Hepatocyte (in vitro differentiated cells): ENCODE measurements around the gene BTBD19. TPM values are rescaled to one million over a fixed set of nuclear protein-coding genes. Genes with fewer than 3 reads are reported as not detected.
"Not testable (repeated sequence)": the region's sequence is repeated elsewhere in the genome, so short reads cannot be mapped to it uniquely, and the experiment has no call there.

Source experiments
- DNase-seq: peaks from one replicate; pipeline ENCODE4 v3.0.0-alpha.2; 2016; ENCODE audit warnings: low spot score
- H2AFZ ChIP-seq: fragments of 200-600 bp; sonication (generic); 2 replicates; pipeline ENCODE4 v1.6.0; 2016; ENCODE audit warnings: antibody characterized with exemption, mild to moderate bottlenecking
- H3K27ac ChIP-seq: fragments of 200-600 bp; sonication (generic); 2 replicates; pipeline ENCODE4 v1.5.1; 2016; ENCODE audit warnings: mild to moderate bottlenecking
- H3K27me3 ChIP-seq: fragments of 200-600 bp; sonication (generic); 2 replicates; pipeline ENCODE4 v1.6.1; 2016
- H3K36me3 ChIP-seq: fragments of 200-600 bp; sonication (generic); replicated peaks from 2 replicates; pipeline ENCODE4 v1.5.1; 2016; ENCODE audit warnings: low read depth; ENCODE audit not compliant: insufficient read depth
- H3K4me1 ChIP-seq: fragments of 200-600 bp; sonication (generic); 2 replicates; pipeline ENCODE4 v1.5.1; 2016; ENCODE audit warnings: mild to moderate bottlenecking, moderate library complexity; ENCODE audit not compliant: insufficient read depth
- H3K4me2 ChIP-seq: fragments of 200-600 bp; sonication (generic); 2 replicates; pipeline ENCODE4 v1.6.0; 2016
- H3K4me3 ChIP-seq: fragments of 200-600 bp; sonication (generic); 2 replicates; pipeline ENCODE4 v1.5.1; 2016; ENCODE audit warnings: mild to moderate bottlenecking
- H3K79me2 ChIP-seq: fragments of 200-600 bp; sonication (generic); 2 replicates; pipeline ENCODE4 v1.6.0; 2017; ENCODE audit warnings: mild to moderate bottlenecking
- H3K9me2 ChIP-seq: fragments of 200-600 bp; sonication (generic); replicated peaks from 2 replicates; pipeline ENCODE4 v1.6.0; 2017; ENCODE audit warnings: mild to moderate bottlenecking; ENCODE audit not compliant: insufficient read depth
- H3K9me3 ChIP-seq: fragments of 200-600 bp; sonication (generic); 2 replicates; pipeline ENCODE4 v1.5.1; 2016; ENCODE audit warnings: low read depth, mild to moderate bottlenecking
- H4K20me1 ChIP-seq: fragments of 200-600 bp; sonication (generic); 2 replicates; pipeline ENCODE4 v1.6.0; 2016; ENCODE audit warnings: mild to moderate bottlenecking; ENCODE audit not compliant: insufficient read depth, poor library complexity, severe bottlenecking
- EZH2 ChIP-seq: fragments of 200-600 bp; sonication (generic); IDR thresholded peaks from 2 replicates; pipeline ENCODE4 v1.6.1; 2016; ENCODE audit warnings: antibody characterized with exemption, mild to moderate bottlenecking, borderline replicate concordance
- EZH2phosphoT487 ChIP-seq: fragments of 200-600 bp; sonication (generic); IDR thresholded peaks from one replicate; pipeline ENCODE4 v1.6.1; 2018; ENCODE audit warnings: antibody characterized with exemption, mild to moderate bottlenecking, low read depth, moderate library complexity; ENCODE audit not compliant: unreplicated experiment, severe bottlenecking
- WGBS: methylation state at CpG from one replicate; pipeline ENCODE4 v1.1.6; 2016; ENCODE audit warnings: low lambda C conversion rate; ENCODE audit errors: missing lambda C conversion rate; 5-methylcytosine and 5-hydroxymethylcytosine counted together
- polyA plus RNA-seq: library from polyadenylated mRNA; unstranded; fragments of >200 nt; fragmentation: Nextera tagmentation; extraction: Ambion mirVana; gene quantifications from 2 replicates; pipeline ENCODE4 v1.2.1, GENCODE V29; 2016
- total RNA-seq: library from RNA; depleted of rRNA; stranded (reverse); fragments of >200 nt; gene quantifications from 2 replicates; pipeline ENCODE4 v1.2.3, GENCODE V29; 2014
- TF ChIP-seq, protein P1 (sequence below): fragments of 200-600 bp; sonication (generic); IDR thresholded peaks from 2 replicates; pipeline ENCODE4 v1.5.1; 2016; ENCODE audit warnings: antibody characterized with exemption, mild to moderate bottlenecking; ENCODE audit not compliant: poor library complexity

The BTBD19 gene
- total and polyA plus RNA-seq, 2 experiments from 2014 or later = 5.5 to 16.8 TPM

DNA sequence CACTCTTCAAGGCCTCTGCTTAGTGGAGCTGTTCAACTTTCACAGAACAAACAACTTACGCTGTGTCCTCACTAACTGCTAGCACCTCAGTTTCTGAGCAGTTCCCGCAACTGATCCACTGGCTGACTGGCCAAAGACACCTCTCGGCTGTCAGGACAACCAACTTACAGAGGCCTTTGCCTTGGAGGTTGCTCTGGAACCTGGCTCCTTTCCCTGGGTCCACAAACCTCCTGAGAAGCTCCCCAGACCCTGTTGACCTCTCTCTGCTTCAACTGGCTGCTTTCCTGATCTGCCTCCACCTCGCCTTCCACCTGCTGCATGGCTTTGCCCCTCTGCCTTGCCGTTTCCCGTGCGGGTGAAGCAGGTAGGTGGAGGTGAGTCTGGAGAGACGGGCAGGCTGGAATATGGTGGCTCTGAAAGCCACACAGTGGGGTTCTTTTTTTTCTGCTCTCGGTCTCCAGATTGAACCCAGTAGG is 13.0 kb downstream of the BTBD19 start:
- Histone ChIP-seq H3K4me1 (no peaks in the 10 kb centered on the region), H2AFZ (no peak overlapping the region), H3K4me2 (no peak overlapping the region), H3K79me2 (no peaks in the 10 kb centered on the region), H3K9me3 (no peaks in the 10 kb centered on the region), H3K9me2 (no peaks in the 10 kb centered on the region), H3K27me3 (no peaks in the 10 kb centered on the region), H4K20me1 (no peaks in the 10 kb centered on the region), H3K4me3 (no peak overlapping the region), H3K27ac (no peak overlapping the region), H3K36me3 (no peaks in the 10 kb centered on the region)
- TF ChIP-seq EZH2 = no peak
- TF ChIP-seq, protein P1, sequence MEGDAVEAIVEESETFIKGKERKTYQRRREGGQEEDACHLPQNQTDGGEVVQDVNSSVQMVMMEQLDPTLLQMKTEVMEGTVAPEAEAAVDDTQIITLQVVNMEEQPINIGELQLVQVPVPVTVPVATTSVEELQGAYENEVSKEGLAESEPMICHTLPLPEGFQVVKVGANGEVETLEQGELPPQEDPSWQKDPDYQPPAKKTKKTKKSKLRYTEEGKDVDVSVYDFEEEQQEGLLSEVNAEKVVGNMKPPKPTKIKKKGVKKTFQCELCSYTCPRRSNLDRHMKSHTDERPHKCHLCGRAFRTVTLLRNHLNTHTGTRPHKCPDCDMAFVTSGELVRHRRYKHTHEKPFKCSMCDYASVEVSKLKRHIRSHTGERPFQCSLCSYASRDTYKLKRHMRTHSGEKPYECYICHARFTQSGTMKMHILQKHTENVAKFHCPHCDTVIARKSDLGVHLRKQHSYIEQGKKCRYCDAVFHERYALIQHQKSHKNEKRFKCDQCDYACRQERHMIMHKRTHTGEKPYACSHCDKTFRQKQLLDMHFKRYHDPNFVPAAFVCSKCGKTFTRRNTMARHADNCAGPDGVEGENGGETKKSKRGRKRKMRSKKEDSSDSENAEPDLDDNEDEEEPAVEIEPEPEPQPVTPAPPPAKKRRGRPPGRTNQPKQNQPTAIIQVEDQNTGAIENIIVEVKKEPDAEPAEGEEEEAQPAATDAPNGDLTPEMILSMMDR = no peak
- TF ChIP-seq EZH2phosphoT487 = no peak
- DNase-seq = no peak
- 96% methylated on average over 9 of the region's 9 CpGs for WGBS

DNA sequence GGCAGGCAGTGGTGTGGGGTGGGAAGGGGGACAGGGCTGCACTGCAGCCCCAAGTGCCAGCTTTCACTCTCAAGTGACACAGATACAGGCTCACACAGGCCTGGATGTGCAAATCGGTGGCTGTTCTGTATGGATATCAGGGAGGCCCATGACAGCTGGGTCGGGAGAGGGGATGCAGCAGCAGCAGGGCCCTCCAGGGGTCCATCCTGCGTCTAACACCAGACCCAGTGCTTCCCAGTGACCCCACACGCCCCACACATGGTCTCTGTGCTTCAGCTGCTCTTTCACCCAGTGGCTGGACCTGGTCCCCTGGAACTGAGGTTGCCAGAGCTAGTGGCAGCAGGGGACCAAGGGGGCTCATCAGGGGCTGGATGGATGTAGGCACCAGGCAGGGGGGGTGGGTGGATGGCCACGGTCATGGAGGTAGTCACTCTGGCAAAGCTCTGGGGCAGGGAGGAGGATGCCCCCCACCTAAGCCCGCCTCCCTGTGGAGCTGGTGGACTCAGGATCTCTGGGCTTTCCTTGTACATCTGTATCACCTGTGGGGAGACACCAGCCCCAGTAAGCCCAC is 13.9 kb downstream of the BTBD19 start:
- no peaks in the 10 kb centered on the region for H3K36me3 ChIP-seq
- H3K4me2 ChIP-seq = no peak overlapping the region
- no peaks in the 10 kb centered on the region for H4K20me1 ChIP-seq
- no peaks in the 10 kb centered on the region for H3K4me1 ChIP-seq
- no peak overlapping the region for H2AFZ ChIP-seq
- no peaks in the 10 kb centered on the region for H3K9me3 ChIP-seq
- no peak overlapping the region for H3K4me3 ChIP-seq
- H3K79me2 ChIP-seq = no peaks in the 10 kb centered on the region
- no peak overlapping the region for H3K27ac ChIP-seq
- H3K27me3 ChIP-seq = no peaks in the 10 kb centered on the region
- no peaks in the 10 kb centered on the region for H3K9me2 ChIP-seq
- WGBS = 91% methylated on average over 5 of the region's 6 CpGs
- no peak for DNase-seq
- TF ChIP-seq EZH2phosphoT487 = no peak
- TF ChIP-seq, protein P1 = no peak
- TF ChIP-seq EZH2 = no peak

DNA sequence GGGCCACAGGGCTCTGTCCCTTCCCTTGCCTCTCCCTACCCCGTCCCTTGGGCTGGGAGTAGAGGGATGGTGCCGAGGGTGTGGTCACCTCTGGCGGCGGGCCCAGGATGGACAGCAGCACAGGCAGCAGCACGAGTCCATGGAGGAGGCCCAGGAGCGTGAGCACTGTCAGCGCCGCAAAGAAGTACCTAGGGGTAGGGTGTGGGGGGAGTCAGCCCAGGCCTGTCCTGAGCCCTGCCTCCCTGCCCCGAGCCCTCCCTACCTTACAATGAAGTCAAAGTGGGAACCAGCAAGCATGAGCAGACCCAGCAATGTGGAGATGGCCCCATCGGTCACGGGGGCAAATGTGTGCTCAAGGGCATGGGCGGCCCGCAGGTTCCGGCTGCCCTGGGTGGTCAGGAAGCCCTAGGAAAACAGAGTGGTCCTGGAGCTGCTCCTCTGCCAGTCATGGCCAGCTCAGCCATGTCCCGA is 14.7 kb downstream of the BTBD19 start:
- no peaks in the 10 kb centered on the region for H3K9me3 ChIP-seq
- H4K20me1 ChIP-seq = no peaks in the 10 kb centered on the region
- WGBS = 97% methylated on average over 15 of the region's 15 CpGs
- H3K4me1 ChIP-seq = no peaks in the 10 kb centered on the region
- DNase-seq = no peak
- no peak overlapping the region for H3K4me3 ChIP-seq
- TF ChIP-seq EZH2phosphoT487 = no peak
- TF ChIP-seq EZH2 = no peak
- TF ChIP-seq, protein P1 = no peak
- no peak overlapping the region for H3K27ac ChIP-seq
- H3K79me2 ChIP-seq = no peaks in the 10 kb centered on the region
- no peak overlapping the region for H3K4me2 ChIP-seq
- no peaks in the 10 kb centered on the region for H3K27me3 ChIP-seq
- no peaks in the 10 kb centered on the region for H3K36me3 ChIP-seq
- no peaks in the 10 kb centered on the region for H3K9me2 ChIP-seq
- H2AFZ ChIP-seq = no peak overlapping the region

DNA sequence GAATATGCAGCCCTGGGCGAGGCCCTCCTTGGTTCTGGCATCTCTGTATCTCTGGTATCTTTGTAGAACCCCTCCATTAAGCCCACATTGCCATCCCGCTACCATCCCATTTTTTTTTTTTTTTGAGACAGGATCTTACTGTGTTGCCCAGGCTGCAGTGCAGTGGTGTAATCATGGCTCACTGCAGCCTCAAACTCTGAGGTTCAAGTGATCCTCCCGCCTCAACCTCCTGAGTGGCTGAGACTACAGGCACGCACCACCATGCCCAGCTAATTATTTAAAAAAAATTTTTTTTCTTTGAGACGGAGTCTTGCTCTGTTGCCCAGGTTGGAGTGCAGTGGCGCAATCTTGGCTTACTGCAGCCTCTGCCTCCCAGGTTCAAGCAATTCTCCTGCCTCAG is 16.1 kb downstream of the BTBD19 start:
- not testable (repeated sequence) for H2AFZ ChIP-seq, H4K20me1 ChIP-seq, H3K9me2 ChIP-seq, H3K9me3 ChIP-seq, H3K27me3 ChIP-seq, H3K36me3 ChIP-seq, H3K27ac ChIP-seq, H3K79me2 ChIP-seq, H3K4me1 ChIP-seq, H3K4me3 ChIP-seq, H3K4me2 ChIP-seq, DNase-seq
- WGBS = 94% methylated on average over 6 of the region's 6 CpGs
